Kidney (tissue), 14 donors: ENCODE results near the gene FUCA1. TPM values are rescaled to one million over a fixed set of nuclear protein-coding genes. Genes with fewer than 3 reads are reported as not detected.
"Not testable (repeated sequence)": the region's sequence is repeated elsewhere in the genome, so short reads cannot be mapped to it uniquely, and the experiment has no call there.

ENCODE experiments used
- DNase-seq, 5 donors: peaks; one replicate each; pipeline ENCODE4 v3.0.0-alpha.2; 2013 to 2020
- FAIRE-seq: peaks from 2 replicates; lab custom pipeline; 2012; peaks lifted over from hg19 to GRCh38; lab: Jason Lieb, UNC
- H3K27ac ChIP-seq, 2 donors: one replicate each; pipeline ENCODE4 v1.7.0; 2013; ENCODE audit warnings: low read depth in 2 of 2, low read length in 2 of 2, inconsistent platforms in 1 of 2
- H3K27me3 ChIP-seq: one replicate; pipeline ENCODE4 v1.7.1; 2013; ENCODE audit warnings: low read length, inconsistent platforms; ENCODE audit not compliant: control insufficient read depth, insufficient read depth
- H3K36me3 ChIP-seq, 3 donors: one replicate each; pipeline versions ENCODE4 v1.7.0 to v1.7.1; 2013; ENCODE audit warnings: low read length in 3 of 3, control low read depth in 1 of 3, inconsistent platforms in 1 of 3; ENCODE audit not compliant: insufficient read depth in 3 of 3, control insufficient read depth in 2 of 3
- H3K4me1 ChIP-seq, 3 donors: one replicate each; pipeline versions ENCODE4 v1.7.0 to v1.7.1; 2013; ENCODE audit warnings: low read length in 3 of 3, inconsistent platforms in 1 of 3, low read depth in 1 of 3; ENCODE audit not compliant: control insufficient read depth in 2 of 3, insufficient read depth in 2 of 3
- H3K4me3 ChIP-seq, 3 donors: one replicate each; pipeline versions ENCODE4 v1.7.0 to v1.8.1; 2013; ENCODE audit warnings: low read length in 3 of 3, control low read depth in 1 of 3, inconsistent platforms in 1 of 3
- H3K9ac ChIP-seq, 3 donors: one replicate each; pipeline versions ENCODE4 v1.7.0 to v1.7.1; 2013; ENCODE audit warnings: low read length in 3 of 3, control low read depth in 1 of 3, inconsistent platforms in 1 of 3
- H3K9me3 ChIP-seq, 3 donors: one replicate each; pipeline versions ENCODE4 v1.7.0 to v1.7.1; 2013; ENCODE audit warnings: low read length in 3 of 3, control low read depth in 1 of 3, inconsistent platforms in 1 of 3; ENCODE audit not compliant: control insufficient read depth in 2 of 3, insufficient read depth in 1 of 3
- intact Hi-C: fragments of 100-400 bp; cut with DNase I; formaldehyde crosslinking; loops from one replicate; pipeline ENCODE4 v1.11.1; 2022
- polyA plus RNA-seq: library from polyadenylated mRNA; stranded (reverse); fragments of 350-450 nt; fragmentation: Illumina TruSeq; extraction: RNeasy Lipid Tissue Mini Kit (QIAGEN cat#74804); gene quantifications from one replicate; pipeline ENCODE4 v1.2.3, GENCODE V29; 2014; ENCODE audit warnings: low read depth, low replicate concordance; ENCODE audit not compliant: insufficient read depth
- total RNA-seq: library from RNA; stranded (reverse); fragmentation: NEBNext Ultra II Directional; extraction: Animal tissue kit (Norgen Biotek cat#: 25700); gene quantifications from one replicate; pipeline ENCODE4 v1.2.1, GENCODE V29; 2021
- TF ChIP-seq, protein P1 (sequence below): IDR thresholded peaks from 3 replicates; pipeline ENCODE4 v1.5.1; 2012; ENCODE audit warnings: mild to moderate bottlenecking, moderate library complexity, borderline replicate concordance; ENCODE audit not compliant: insufficient read depth; ENCODE audit errors: extremely low read depth
- donor health status: control.
- donor health status: control.
- donor health status: control.
- donor health status: control.
- donor health status: control.
- donor health status: DM: yes; HTN: yes; CAD: no.
- donor health status: Normal renal cell carcinoma (clear cell type).

The FUCA1 gene
- total and polyA plus RNA-seq, 2 donors from 2014 or later, result 69.2 to 88.3 TPM

DNA sequence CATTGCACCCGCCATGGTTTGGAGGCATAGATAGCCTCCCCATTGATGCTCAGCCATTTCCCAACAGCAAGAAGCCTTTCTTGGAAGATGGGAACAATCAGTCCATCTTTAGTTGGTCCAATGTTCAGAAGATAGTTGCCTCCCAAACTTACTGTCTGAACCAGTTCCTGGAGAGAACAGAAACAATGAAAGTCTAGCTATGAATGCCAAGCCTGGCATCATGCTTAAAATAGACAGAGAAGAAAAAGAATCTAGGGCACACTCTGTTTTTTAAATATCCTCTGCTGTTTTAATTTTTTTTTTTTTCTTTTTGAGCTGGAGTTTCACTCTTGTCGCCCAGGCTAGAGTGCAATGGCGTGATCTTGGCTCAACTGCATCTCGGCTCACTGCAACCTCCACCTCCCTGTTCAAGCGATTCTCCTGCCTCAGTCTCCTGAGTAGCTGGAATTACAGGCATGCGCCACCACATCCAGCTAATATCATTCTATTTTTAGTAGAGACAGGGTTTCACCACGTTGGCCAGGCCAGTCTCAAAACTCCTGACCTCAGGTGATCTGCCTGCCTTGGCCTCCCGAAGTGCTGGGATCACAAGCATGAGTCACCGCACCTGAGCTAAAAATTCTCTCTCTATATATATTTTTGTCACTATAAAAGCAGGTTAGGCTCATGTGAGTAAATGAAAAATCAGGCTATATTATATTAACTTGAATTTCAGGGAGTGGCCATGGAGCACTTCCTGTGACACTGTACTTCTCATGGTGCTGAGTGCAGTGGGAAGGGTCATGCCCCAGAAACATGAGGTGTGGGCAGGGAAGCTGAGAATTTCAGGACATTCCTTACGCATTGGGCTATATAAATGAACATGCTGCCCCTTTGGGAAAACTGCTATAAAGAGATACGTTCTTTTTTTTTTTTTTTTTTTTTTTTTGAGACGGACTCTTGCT is 19.1 kb downstream of the FUCA1 start:
- DNase-seq, result no peak
- Histone ChIP-seq H3K9me3 (no peaks in the 10 kb centered on the region), H3K27ac (peak overlapping the region in 1 of 2 donors; percentile 18), H3K4me3 (no peak overlapping the region), H3K4me1 (no peaks in the 10 kb centered on the region), H3K9ac (no peak overlapping the region), H3K36me3 (peaks cover 5 to 25% (median 12%) of the 10 kb centered on the region in 3 donors), H3K27me3 (no peaks in the 10 kb centered on the region)
- intact Hi-C loops, result no loop called here
- no peak for FAIRE-seq
- TF ChIP-seq, protein P1, sequence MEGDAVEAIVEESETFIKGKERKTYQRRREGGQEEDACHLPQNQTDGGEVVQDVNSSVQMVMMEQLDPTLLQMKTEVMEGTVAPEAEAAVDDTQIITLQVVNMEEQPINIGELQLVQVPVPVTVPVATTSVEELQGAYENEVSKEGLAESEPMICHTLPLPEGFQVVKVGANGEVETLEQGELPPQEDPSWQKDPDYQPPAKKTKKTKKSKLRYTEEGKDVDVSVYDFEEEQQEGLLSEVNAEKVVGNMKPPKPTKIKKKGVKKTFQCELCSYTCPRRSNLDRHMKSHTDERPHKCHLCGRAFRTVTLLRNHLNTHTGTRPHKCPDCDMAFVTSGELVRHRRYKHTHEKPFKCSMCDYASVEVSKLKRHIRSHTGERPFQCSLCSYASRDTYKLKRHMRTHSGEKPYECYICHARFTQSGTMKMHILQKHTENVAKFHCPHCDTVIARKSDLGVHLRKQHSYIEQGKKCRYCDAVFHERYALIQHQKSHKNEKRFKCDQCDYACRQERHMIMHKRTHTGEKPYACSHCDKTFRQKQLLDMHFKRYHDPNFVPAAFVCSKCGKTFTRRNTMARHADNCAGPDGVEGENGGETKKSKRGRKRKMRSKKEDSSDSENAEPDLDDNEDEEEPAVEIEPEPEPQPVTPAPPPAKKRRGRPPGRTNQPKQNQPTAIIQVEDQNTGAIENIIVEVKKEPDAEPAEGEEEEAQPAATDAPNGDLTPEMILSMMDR, result no peak

DNA sequence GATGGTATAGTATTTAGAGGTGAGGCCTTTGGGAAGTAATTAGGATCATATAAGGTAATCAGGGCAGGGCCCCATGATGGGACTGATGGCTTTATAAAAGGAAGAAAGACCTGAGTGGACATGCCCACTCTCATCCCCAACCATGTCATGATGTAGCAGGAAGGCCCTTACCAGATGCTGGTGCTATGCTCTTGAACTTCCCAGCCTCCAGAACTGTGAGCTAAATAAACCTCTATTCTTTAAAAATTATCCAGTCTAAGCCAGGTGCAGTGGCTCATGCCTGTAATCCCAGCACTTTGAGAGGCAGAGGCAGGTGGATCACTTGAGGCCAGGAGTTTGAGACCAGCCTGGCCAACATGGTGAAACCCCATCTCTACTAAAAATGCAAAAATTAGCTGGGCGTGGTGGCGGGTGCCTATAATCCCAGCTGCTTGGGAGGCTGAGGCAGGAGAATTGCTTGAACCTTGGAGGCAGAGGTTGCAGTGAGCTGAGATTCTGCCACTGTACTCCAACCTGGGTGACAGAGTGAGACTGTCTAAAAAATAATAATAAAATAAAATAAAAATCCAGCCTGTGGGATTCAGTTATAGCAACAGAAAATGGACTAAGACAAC is 20.5 kb downstream of the FUCA1 start:
- H3K9ac ChIP-seq, H3K27me3 ChIP-seq, H3K4me1 ChIP-seq, H3K27ac ChIP-seq, H3K4me3 ChIP-seq, DNase-seq, FAIRE-seq, intact Hi-C loops, H3K9me3 ChIP-seq: not testable (repeated sequence)
- H3K36me3 ChIP-seq, result peaks cover 5 to 25% (median 12%) of the 10 kb centered on the region in 3 donors

- TF ChIP-seq, protein P1, result no peak
- Histone ChIP-seq H3K27me3 (no peaks in the 10 kb centered on the region), H3K27ac (no peak overlapping the region), H3K9me3 (no peaks in the 10 kb centered on the region), H3K4me3 (no peak overlapping the region), H3K36me3 (peaks cover 5 to 25% (median 12%) of the 10 kb centered on the region in 3 donors), H3K4me1 (no peaks in the 10 kb centered on the region), H3K9ac (no peak overlapping the region)
- FAIRE-seq, result no peak
- intact Hi-C loops, result no loop called here
- no peak for DNase-seq
These were observed 22.9 kb downstream of the FUCA1 start for GRCh38 chr1:23845163-23845562.

GRCh38 chr1:23843644-23844043 is 24.4 kb downstream of the FUCA1 start:
- no peaks in the 10 kb centered on the region for H3K9me3 ChIP-seq
- no peak for FAIRE-seq

More at GRCh38 chr1:23843644-23844043, 24.4 kb downstream of the FUCA1 start:
- no peak overlapping the region for H3K4me3 ChIP-seq
- H3K4me1 ChIP-seq, result no peaks in the 10 kb centered on the region
- no peak for DNase-seq
- H3K36me3 ChIP-seq, result peaks cover 5 to 25% (median 12%) of the 10 kb centered on the region in 3 donors
- no peak overlapping the region for H3K27ac ChIP-seq
- TF ChIP-seq, protein P1, result no peak
- H3K9ac ChIP-seq, result no peak overlapping the region
- H3K27me3 ChIP-seq, result no peaks in the 10 kb centered on the region
- intact Hi-C loops, result no loop called here
